Caco-2 (cell line): Measurements from ENCODE around the gene COL26A1. TPM values are rescaled to one million over a fixed set of nuclear protein-coding genes. Genes with fewer than 3 reads are reported as not detected.

ENCODE experiments used
- BruUV-seq: library from RNA; stranded (reverse); fragments of 400-500 nt; replicated peaks from 2 replicates; lab custom pipeline; 2021; lab: Mats Ljungman, UMichigan
- CTCF ChIA-PET: fragments of 300-600 bp; sonication (Branson Sonifier 250); formaldehyde crosslinking; loops from one replicate; lab custom pipeline; 2022; ENCODE audit warnings: antibody characterized with exemption; lab: Charles Lee
- POLR2A ChIA-PET: fragments of 300-600 bp; sonication (Branson Sonifier 250); formaldehyde crosslinking; loops from one replicate; lab custom pipeline; 2022; ENCODE audit warnings: antibody characterized with exemption; lab: Charles Lee
- DNase-seq, 2 experiments: peaks; one replicate each; pipeline versions ENCODE4 v3.0.0 to v3.0.0-alpha.2; 2020 to 2022
- H3K27me3 ChIP-seq: replicated peaks from 2 replicates; pipeline ENCODE4 v1.6.0; 2011; ENCODE audit warnings: low read length; ENCODE audit not compliant: control insufficient read depth, insufficient read depth
- H3K36me3 ChIP-seq: 2 replicates; pipeline ENCODE4 v1.5.1; 2011; ENCODE audit warnings: low read length; ENCODE audit not compliant: control insufficient read depth, insufficient read depth
- H3K4me1 ChIP-seq: fragments of 250-450 bp; sonication (Bioruptor Pico); 2 replicates; pipeline ENCODE4 v1.5.1; 2020; ENCODE audit warnings: mild to moderate bottlenecking
- H3K4me3 ChIP-seq: 2 replicates; pipeline ENCODE4 v1.5.1; 2011; ENCODE audit warnings: low read depth, mild to moderate bottlenecking, control low read depth, low read length
- H3K9me3 ChIP-seq: fragments of 250-450 bp; sonication (Bioruptor Pico); 2 replicates; pipeline ENCODE4 v1.5.1; 2020; ENCODE audit warnings: mild to moderate bottlenecking, moderate library complexity
- H3K27ac Mint-ChIP-seq: one replicate; pipeline ENCODE4 v1.8.0; 2022; ENCODE audit warnings: mixed read lengths; ENCODE audit not compliant: unreplicated experiment
- H3K27me3 Mint-ChIP-seq: one replicate; pipeline ENCODE4 v1.8.0; 2022; ENCODE audit warnings: mixed read lengths; ENCODE audit not compliant: insufficient read depth, unreplicated experiment
- H3K36me3 Mint-ChIP-seq: one replicate; pipeline ENCODE4 v1.8.0; 2022; ENCODE audit warnings: mild to moderate bottlenecking, mixed read lengths; ENCODE audit not compliant: insufficient read depth, unreplicated experiment
- H3K4me1 Mint-ChIP-seq: one replicate; pipeline ENCODE4 v1.8.0; 2022; ENCODE audit warnings: low read depth, mixed read lengths; ENCODE audit not compliant: unreplicated experiment
- H3K4me3 Mint-ChIP-seq: one replicate; pipeline ENCODE4 v1.8.0; 2022; ENCODE audit warnings: mild to moderate bottlenecking, moderate library complexity, mixed read lengths; ENCODE audit not compliant: unreplicated experiment
- H3K9me3 Mint-ChIP-seq: one replicate; pipeline ENCODE4 v1.8.0; 2022; ENCODE audit warnings: mixed read lengths; ENCODE audit not compliant: unreplicated experiment
- CTCF ChIP-seq, 2 experiments: fragments of 200-600 bp in 1 of 2; IDR thresholded peaks; 1 replicate in 1 of 2; 2 replicates in 1 of 2; pipeline versions ENCODE4 v1.5.1 to v1.8.0; 2011 to 2022; ENCODE audit warnings: antibody characterized with exemption in 1 of 2, control low read depth in 1 of 2, inconsistent platforms in 1 of 2, low read depth in 1 of 2, low read length in 1 of 2, mild to moderate bottlenecking in 1 of 2, moderate library complexity in 1 of 2; ENCODE audit not compliant: insufficient read depth in 1 of 2, severe bottlenecking in 1 of 2, unreplicated experiment in 1 of 2
- intact Hi-C: fragments of 100-400 bp; cut with micrococcal nuclease; formaldehyde crosslinking; loops from one replicate; pipeline ENCODE4 v1.10.0; 2022; ENCODE audit not compliant: unreplicated experiment
- total RNA-seq: library from RNA; stranded (reverse); gene quantifications from 2 replicates; pipeline ENCODE4 v1.2.3, GENCODE V29; 2022

Gene COL26A1
- total RNA-seq, 1 experiment from 2014 or later: 23.3 TPM

- Mint-ChIP-seq H3K4me3 (peak overlapping the region; percentile 29), H3K27ac (peak overlapping the region; percentile 81), H3K27me3 (no peaks in the 10 kb centered on the region), H3K4me1 (peaks cover 30% of the 10 kb centered on the region), H3K36me3 (no peaks in the 10 kb centered on the region), H3K9me3 (peaks cover 40% of the 10 kb centered on the region)
- BruUV-seq: TSS peak; percentile 94
- H3K4me1 ChIP-seq: peaks cover 10% of the 10 kb centered on the region
- TF ChIP-seq CTCF (IDR thresholded peaks at IDR 0.05; ENCODE audit: insufficient read depth in 1 of 2, low read depth in 1 of 2, low read length in 1 of 2, severe bottlenecking in 1 of 2, unreplicated experiment in 1 of 2): no peak
- no peak overlapping the region for H3K4me3 ChIP-seq
- CTCF ChIA-PET: interaction anchor here (1.3 kb wide), 1 partner anchor 33 kb away, joined by 4 read pairs; no protein-coding TSS in a partner anchor
- H3K36me3 ChIP-seq: no peaks in the 10 kb centered on the region
- no peak for DNase-seq
- POLR2A ChIA-PET: no interaction called here
- peaks cover 13% of the 10 kb centered on the region for H3K9me3 ChIP-seq
- H3K27me3 ChIP-seq: no peaks in the 10 kb centered on the region
- intact Hi-C loops: loop anchor here (1.0 kb wide), 1 partner anchor 10 kb away; no protein-coding TSS in a partner anchor
Measured at GRCh38 chr7:101575721-101576120, 213.0 kb downstream of the COL26A1 start.

- Mint-ChIP-seq H3K27me3 (no peaks in the 10 kb centered on the region), H3K36me3 (no peaks in the 10 kb centered on the region), H3K9me3 (peaks cover 33% of the 10 kb centered on the region), H3K27ac (no peak overlapping the region), H3K4me3 (no peak overlapping the region), H3K4me1 (peaks cover 28% of the 10 kb centered on the region)
- no TSS peak for BruUV-seq
- Histone ChIP-seq H3K27me3 (no peaks in the 10 kb centered on the region), H3K4me1 (peaks cover 13% of the 10 kb centered on the region), H3K4me3 (no peak overlapping the region), H3K36me3 (no peaks in the 10 kb centered on the region), H3K9me3 (peaks cover 13% of the 10 kb centered on the region)
- peak in 1 of 2 experiments; percentile 49 for DNase-seq
- ChIA-PET POLR2A (no interaction called here), CTCF (interaction anchor here (0.7 kb wide), 1 partner anchor 26 kb away, joined by 3 read pairs; no protein-coding TSS in a partner anchor)
- intact Hi-C loops: no loop called here
- no peak for TF ChIP-seq CTCF (IDR thresholded peaks at IDR 0.05; ENCODE audit: insufficient read depth in 1 of 2, low read depth in 1 of 2, low read length in 1 of 2, severe bottlenecking in 1 of 2, unreplicated experiment in 1 of 2)
Measured at GRCh38 chr7:101576998-101577397, 214.3 kb downstream of the COL26A1 start.

- no TSS peak for BruUV-seq
- Mint-ChIP-seq H3K4me3 (no peak overlapping the region), H3K4me1 (peaks cover 37% of the 10 kb centered on the region), H3K9me3 (peaks cover 33% of the 10 kb centered on the region), H3K27ac (peak overlapping the region; percentile 78), H3K27me3 (no peaks in the 10 kb centered on the region), H3K36me3 (peaks cover 10% of the 10 kb centered on the region)
- CTCF ChIA-PET: interaction anchor here (0.6 kb wide), 1 partner anchor 124 kb away, joined by 3 read pairs; no protein-coding TSS in a partner anchor
- H3K9me3 ChIP-seq: peaks cover 16% of the 10 kb centered on the region; the same call in 1 of the 2 replicates
- POLR2A ChIA-PET: no interaction called here
- no peak for DNase-seq
- intact Hi-C loops: no loop called here
- H3K4me1 ChIP-seq: peaks cover 16% of the 10 kb centered on the region
- no peak for TF ChIP-seq CTCF (IDR thresholded peaks at IDR 0.05; ENCODE audit: insufficient read depth in 1 of 2, low read depth in 1 of 2, low read length in 1 of 2, severe bottlenecking in 1 of 2, unreplicated experiment in 1 of 2)
- H3K27me3 ChIP-seq: no peaks in the 10 kb centered on the region
- no peaks in the 10 kb centered on the region for H3K36me3 ChIP-seq
- H3K4me3 ChIP-seq: no peak overlapping the region
Measured at GRCh38 chr7:101578552-101578951, 215.9 kb downstream of the COL26A1 start.
